ENCODE measurements around the gene GP1BA.

- TF ChIP-seq ZNF384 (IDR thresholded peaks at IDR 0.05; ENCODE audit: borderline replicate concordance, low read depth, low read length) (no peak), ASH2L (IDR thresholded peaks at IDR 0.05; ENCODE audit: borderline replicate concordance, low read depth) (no peak), CEBPB (IDR thresholded peaks at IDR 0.05; ENCODE audit: borderline replicate concordance in 1 of 2, low read depth in 2 of 2, low read length in 2 of 2) (no peak), CTCF (IDR thresholded peaks at IDR 0.05 in 2 of 3, conservative IDR thresholded peaks at IDR 0.05 in 1 of 3; ENCODE audit: control insufficient read depth in 2 of 3, extremely low read depth in 1 of 3, insufficient read depth in 1 of 3, low read depth in 3 of 3, low read length in 3 of 3) (no peak)
Observed at GRCh38 chr17:4944163-4944553, 12.1 kb downstream of the GP1BA start.
